MM.1S (cell line): ENCODE data around the gene CNOT10.

ENCODE experiments used
- DNase-seq: peaks from one replicate; pipeline ENCODE4 v3.0.0-alpha.2; 2015
- H2AFZ ChIP-seq: fragments of 300-600 bp; sonication (generic); 2 replicates; pipeline ENCODE4 v1.6.0; 2016; ENCODE audit warnings: antibody characterized with exemption, low read length
- H3F3A ChIP-seq: fragments of 300-600 bp; sonication (generic); 2 replicates; pipeline ENCODE4 v1.6.1; 2016; ENCODE audit warnings: mild to moderate bottlenecking, antibody characterized with exemption, low read length, moderate library complexity, mixed read lengths; ENCODE audit not compliant: insufficient read depth
- H3K27ac ChIP-seq: fragments of 300-600 bp; sonication (generic); 2 replicates; pipeline ENCODE4 v1.5.1; 2016; ENCODE audit warnings: mild to moderate bottlenecking, low read length
- H3K27me3 ChIP-seq: fragments of 300-600 bp; sonication (generic); replicated peaks from 2 replicates; pipeline ENCODE4 v1.6.0; 2016; ENCODE audit warnings: low read length; ENCODE audit not compliant: insufficient read depth
- H3K36me3 ChIP-seq: fragments of 300-600 bp; sonication (generic); replicated peaks from 2 replicates; pipeline ENCODE4 v1.6.1; 2016; ENCODE audit warnings: mild to moderate bottlenecking, low read length, mixed read lengths; ENCODE audit not compliant: insufficient read depth
- H3K4me1 ChIP-seq: fragments of 300-600 bp; sonication (generic); 2 replicates; pipeline ENCODE4 v1.6.1; 2016; ENCODE audit warnings: low read length, mixed read lengths
- H3K4me2 ChIP-seq: fragments of 300-600 bp; sonication (generic); 2 replicates; pipeline ENCODE4 v1.6.0; 2016; ENCODE audit warnings: low read depth, low read length
- H3K4me3 ChIP-seq: fragments of 300-600 bp; sonication (generic); 2 replicates; pipeline ENCODE4 v1.5.1; 2016; ENCODE audit warnings: low read length, mixed read lengths
- H3K79me2 ChIP-seq: fragments of 300-600 bp; sonication (generic); 2 replicates; pipeline ENCODE4 v1.6.1; 2016; ENCODE audit warnings: mixed run types, low read length, mixed read lengths
- H3K9ac ChIP-seq: fragments of 300-600 bp; sonication (generic); 2 replicates; pipeline ENCODE4 v1.6.1; 2016; ENCODE audit warnings: low read length, mixed read lengths
- H3K9me2 ChIP-seq: fragments of 300-600 bp; sonication (generic); replicated peaks from 2 replicates; pipeline ENCODE4 v1.6.1; 2016; ENCODE audit warnings: mild to moderate bottlenecking, low read length, mixed read lengths; ENCODE audit not compliant: insufficient read depth
- H3K9me3 ChIP-seq: fragments of 300-600 bp; sonication (generic); replicated peaks from 2 replicates; pipeline ENCODE4 v1.6.1; 2016; ENCODE audit warnings: mild to moderate bottlenecking, low read length, mixed read lengths; ENCODE audit not compliant: insufficient read depth
- H4K20me1 ChIP-seq: fragments of 300-600 bp; sonication (generic); 2 replicates; pipeline ENCODE4 v1.6.1; 2016; ENCODE audit warnings: mild to moderate bottlenecking, low read length, moderate library complexity, mixed read lengths; ENCODE audit not compliant: insufficient read depth
- CTCF ChIP-seq: fragments of 300-600 bp; sonication (generic); IDR thresholded peaks from 2 replicates; pipeline ENCODE4 v1.5.1; 2016; ENCODE audit warnings: antibody characterized with exemption, low read length, mixed read lengths
- EZH2 ChIP-seq: fragments of 300-600 bp; sonication (generic); optimal IDR thresholded peaks from 2 replicates; pipeline ENCODE3; 2017; ENCODE audit warnings: low read depth, mild to moderate bottlenecking, antibody characterized with exemption, low read length, mixed read lengths
- EZH2phosphoT487 ChIP-seq: fragments of 300-600 bp; sonication (generic); IDR thresholded peaks from 2 replicates; pipeline ENCODE4 v1.6.1; 2018; ENCODE audit warnings: antibody characterized with exemption, low read length

The CNOT10 gene

GRCh38 chr3:32684800-32685542 lies at the start of gene CNOT10:
Gene CNOT10, plus strand, starts transcription at chr3:32685188. Its CDS starts 273 bp downstream, at chr3:32685461.
- H3K79me2 ChIP-seq: peaks cover 47% of the 10 kb centered on the region
- TF ChIP-seq EZH2: no peak
- no peak; the same call in 1 of the 2 replicates for TF ChIP-seq CTCF
- H3F3A ChIP-seq: peaks cover 13% of the 10 kb centered on the region; the same call in 1 of the 2 replicates
- peaks cover 13% of the 10 kb centered on the region for H3K4me1 ChIP-seq
- no peaks in the 10 kb centered on the region for H3K27me3 ChIP-seq
- H4K20me1 ChIP-seq: no peaks in the 10 kb centered on the region
- H3K36me3 ChIP-seq: no peaks in the 10 kb centered on the region
- no peaks in the 10 kb centered on the region for H3K9me2 ChIP-seq
- H3K4me3 ChIP-seq: peak within 1 kb of the TSS; percentile 81
- H3K9ac ChIP-seq: peak within 1 kb of the TSS; percentile 86
- DNase-seq: peak; percentile 97
- peak within 1 kb of the TSS; percentile 87 for H2AFZ ChIP-seq
- peak within 1 kb of the TSS; percentile 82 for H3K4me2 ChIP-seq
- H3K27ac ChIP-seq: peak within 1 kb of the TSS; percentile 68
- H3K9me3 ChIP-seq: no peaks in the 10 kb centered on the region

- H3K9ac ChIP-seq: no peak overlapping the region
- H3K4me1 ChIP-seq: no peaks in the 10 kb centered on the region
- DNase-seq: no peak
- no peaks in the 10 kb centered on the region for H3K79me2 ChIP-seq
- no peaks in the 10 kb centered on the region for H3K36me3 ChIP-seq
- H3K9me2 ChIP-seq: no peaks in the 10 kb centered on the region
- no peak for TF ChIP-seq EZH2phosphoT487
- no peak for TF ChIP-seq CTCF
- TF ChIP-seq EZH2: no peak
- H3K9me3 ChIP-seq: no peaks in the 10 kb centered on the region
- H3K27me3 ChIP-seq: no peaks in the 10 kb centered on the region
- no peak overlapping the region for H3K27ac ChIP-seq
- no peak overlapping the region for H3K4me3 ChIP-seq
- H4K20me1 ChIP-seq: no peaks in the 10 kb centered on the region
- no peaks in the 10 kb centered on the region for H3F3A ChIP-seq
- no peak overlapping the region for H3K4me2 ChIP-seq
- no peak overlapping the region for H2AFZ ChIP-seq
These were observed 44.0 kb upstream of the CNOT10 start for GRCh38 chr3:32640939-32641338.

- Histone ChIP-seq H3K4me3 (no peak overlapping the region), H3F3A (no peaks in the 10 kb centered on the region), H4K20me1 (no peaks in the 10 kb centered on the region), H3K79me2 (no peaks in the 10 kb centered on the region), H3K4me1 (no peaks in the 10 kb centered on the region), H3K9me3 (no peaks in the 10 kb centered on the region), H3K4me2 (no peak overlapping the region), H3K9me2 (no peaks in the 10 kb centered on the region), H3K36me3 (no peaks in the 10 kb centered on the region), H3K27ac (no peak overlapping the region), H2AFZ (no peak overlapping the region), H3K27me3 (no peaks in the 10 kb centered on the region), H3K9ac (no peak overlapping the region)
- DNase-seq: no peak
- TF ChIP-seq EZH2 (no peak), EZH2phosphoT487 (no peak)
These were observed 43.6 kb upstream of the CNOT10 start for GRCh38 chr3:32641356-32641755.

GRCh38 chr3:32643354-32643753 lies 41.6 kb upstream of the CNOT10 start:
- Histone ChIP-seq H3K27ac (no peak overlapping the region), H3K4me3 (no peak overlapping the region), H3K4me2 (no peak overlapping the region), H4K20me1 (no peaks in the 10 kb centered on the region), H3K9me2 (no peaks in the 10 kb centered on the region), H3K9me3 (no peaks in the 10 kb centered on the region), H3F3A (no peaks in the 10 kb centered on the region), H3K27me3 (no peaks in the 10 kb centered on the region), H3K36me3 (no peaks in the 10 kb centered on the region), H3K79me2 (no peaks in the 10 kb centered on the region), H3K4me1 (no peaks in the 10 kb centered on the region), H2AFZ (no peak overlapping the region), H3K9ac (no peak overlapping the region)
- no peak for TF ChIP-seq EZH2phosphoT487
- TF ChIP-seq CTCF: no peak
- no peak for TF ChIP-seq EZH2
- no peak for DNase-seq
